Measurements from ENCODE around the gene ASB15.
"Not testable (repeated sequence)": the region's sequence is repeated elsewhere in the genome, so short reads cannot be mapped to it uniquely, and the experiment has no call there.

DNA sequence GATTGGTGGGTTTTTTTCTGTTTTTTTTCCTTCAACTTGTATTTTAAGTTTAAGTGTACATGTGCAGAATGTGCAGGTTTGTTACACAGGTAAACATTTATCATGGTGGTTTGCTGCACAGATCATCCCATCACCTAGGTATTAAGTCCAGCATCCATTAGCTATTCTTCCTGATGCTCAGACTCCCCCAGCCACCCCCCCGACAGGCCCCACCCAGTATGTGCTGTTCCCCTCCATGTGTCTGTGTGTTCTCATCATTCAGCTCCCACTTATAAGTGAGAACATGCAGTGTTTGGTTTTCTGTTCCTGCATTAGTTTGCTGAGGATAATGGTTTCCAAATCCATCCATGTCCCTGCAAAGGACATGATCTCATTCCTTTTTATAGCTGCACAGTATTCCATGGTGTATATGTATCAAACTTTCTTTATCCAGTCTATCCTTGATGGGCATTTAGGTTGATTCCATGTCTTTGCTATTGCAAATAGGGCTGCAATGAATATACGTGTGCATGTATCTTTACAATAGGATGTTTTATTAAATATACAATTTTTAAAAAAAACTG, 32.5 kb downstream of the ASB15 start:
- TF ChIP-seq, protein P1, sequence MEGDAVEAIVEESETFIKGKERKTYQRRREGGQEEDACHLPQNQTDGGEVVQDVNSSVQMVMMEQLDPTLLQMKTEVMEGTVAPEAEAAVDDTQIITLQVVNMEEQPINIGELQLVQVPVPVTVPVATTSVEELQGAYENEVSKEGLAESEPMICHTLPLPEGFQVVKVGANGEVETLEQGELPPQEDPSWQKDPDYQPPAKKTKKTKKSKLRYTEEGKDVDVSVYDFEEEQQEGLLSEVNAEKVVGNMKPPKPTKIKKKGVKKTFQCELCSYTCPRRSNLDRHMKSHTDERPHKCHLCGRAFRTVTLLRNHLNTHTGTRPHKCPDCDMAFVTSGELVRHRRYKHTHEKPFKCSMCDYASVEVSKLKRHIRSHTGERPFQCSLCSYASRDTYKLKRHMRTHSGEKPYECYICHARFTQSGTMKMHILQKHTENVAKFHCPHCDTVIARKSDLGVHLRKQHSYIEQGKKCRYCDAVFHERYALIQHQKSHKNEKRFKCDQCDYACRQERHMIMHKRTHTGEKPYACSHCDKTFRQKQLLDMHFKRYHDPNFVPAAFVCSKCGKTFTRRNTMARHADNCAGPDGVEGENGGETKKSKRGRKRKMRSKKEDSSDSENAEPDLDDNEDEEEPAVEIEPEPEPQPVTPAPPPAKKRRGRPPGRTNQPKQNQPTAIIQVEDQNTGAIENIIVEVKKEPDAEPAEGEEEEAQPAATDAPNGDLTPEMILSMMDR (IDR thresholded peaks at IDR 0.05; ENCODE audit: extremely low read depth in 1 of 2, insufficient read depth in 1 of 2, low read depth in 1 of 2, low read length in 2 of 2), result not testable (repeated sequence)
- TF ChIP-seq EZH2 (IDR thresholded peaks at IDR 0.05; ENCODE audit: borderline replicate concordance, low read depth, low read length, severe bottlenecking); MYC (IDR thresholded peaks at IDR 0.05; ENCODE audit: low read depth, low read length): not testable (repeated sequence)
- TF ChIP-seq, protein P2, sequence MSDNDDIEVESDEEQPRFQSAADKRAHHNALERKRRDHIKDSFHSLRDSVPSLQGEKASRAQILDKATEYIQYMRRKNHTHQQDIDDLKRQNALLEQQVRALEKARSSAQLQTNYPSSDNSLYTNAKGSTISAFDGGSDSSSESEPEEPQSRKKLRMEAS (IDR thresholded peaks at IDR 0.05; ENCODE audit: insufficient read depth, insufficient read length), result not testable (repeated sequence)

All from endothelial cell of umbilical vein (primary cell).